HCT116 (cell line): ENCODE data around the gene BBS10. TPM values are rescaled to one million over a fixed set of nuclear protein-coding genes. Genes with fewer than 3 reads are reported as not detected.

ENCODE experiments used
- ATAC-seq: fragments of 200-7000 bp; cut with Tn5 transposase; 2 replicates; pipeline ENCODE4 v1.9.1; 2020; ENCODE audit warnings: mild to moderate bottlenecking, moderate library complexity
- BruUV-seq: library from RNA; stranded (reverse); fragments of 400-500 nt; replicated peaks from 2 replicates; lab custom pipeline; 2021; lab: Mats Ljungman, UMichigan
- CTCF ChIA-PET: fragments of 300-600 bp; sonication (Branson Sonifier 250); formaldehyde crosslinking; loops from one replicate; lab custom pipeline; 2021; ENCODE audit warnings: antibody characterized with exemption; lab: Charles Lee
- POLR2A ChIA-PET: fragments of 300-600, 350-600 bp; sonication (Branson Sonifier 250); formaldehyde crosslinking; loops from one replicate; lab custom pipeline; 2021; ENCODE audit warnings: antibody characterized with exemption; lab: Charles Lee
- RAD21 ChIA-PET, 2 experiments: fragments of 300-600 bp; sonication (Branson Sonifier 250); formaldehyde crosslinking; loops; one replicate each; lab custom pipeline; 2023; ENCODE audit warnings: low total read pairs in 2 of 2; ENCODE audit not compliant: uncharacterized antibody in 2 of 2, unreplicated experiment in 2 of 2, low non-redundant PET in 1 of 2; lab: Charles Lee
- DNase-seq: peaks from one replicate; pipeline ENCODE4 v3.0.0-alpha.2; 2010; ENCODE audit warnings: low read depth, low spot score
- H2AFZ ChIP-seq: fragments of 200-600 bp; shearing (Covaris generic), sonication (generic); 2 replicates; pipeline ENCODE4 v1.6.1; 2017; ENCODE audit warnings: low read depth, mixed run types, mixed read lengths, antibody characterized with exemption, low read length; ENCODE audit not compliant: poor library complexity, severe bottlenecking
- H3K27ac ChIP-seq: 2 replicates; pipeline ENCODE4 v1.5.1; 2012; ENCODE audit warnings: low read depth, low read length
- H3K27me3 ChIP-seq: fragments of 200-600 bp; sonication (generic); 2 replicates; pipeline ENCODE4 v1.6.1; 2016; ENCODE audit warnings: mixed run types, low read length, mixed read lengths; ENCODE audit not compliant: insufficient read depth
- H3K36me3 ChIP-seq, 2 experiments: fragments of 200-500 bp in 1 of 2; fragments of 200-600 bp in 1 of 2; sonication (Bioruptor generic) in 1 of 2; sonication (generic) in 1 of 2; 2 replicates each; pipeline versions ENCODE4 v1.5.1 to v1.6.1; 2014 to 2016; ENCODE audit warnings: low read length in 2 of 2, inconsistent platforms in 1 of 2, mixed read lengths in 1 of 2, mixed run types in 1 of 2; ENCODE audit not compliant: insufficient read depth in 2 of 2, control insufficient read depth in 1 of 2
- H3K4me1 ChIP-seq, 2 experiments: fragments of 200-600 bp in 1 of 2; sonication (generic) in 1 of 2; 2 replicates each; pipeline versions ENCODE4 v1.5.1 to v1.6.1; 2012 to 2017; ENCODE audit warnings: low read length in 2 of 2, inconsistent platforms in 1 of 2, mild to moderate bottlenecking in 1 of 2, mixed read lengths in 1 of 2, mixed run types in 1 of 2, moderate library complexity in 1 of 2; ENCODE audit not compliant: insufficient read depth in 2 of 2, control insufficient read depth in 1 of 2
- H3K4me2 ChIP-seq: fragments of 200-600 bp; sonication (generic); 2 replicates; pipeline ENCODE4 v1.6.1; 2017; ENCODE audit warnings: mixed run types, low read length, mixed read lengths
- H3K4me3 ChIP-seq, 2 experiments: fragments of 200-600 bp in 1 of 2; sonication (generic) in 1 of 2; replicated peaks in 1 of 2; 2 replicates each; pipeline ENCODE4 v1.5.1; 2011 to 2016; ENCODE audit warnings: low read length in 2 of 2, control low read depth in 1 of 2, low read depth in 1 of 2, mild to moderate bottlenecking in 1 of 2, mixed read lengths in 1 of 2, mixed run types in 1 of 2
- H3K79me2 ChIP-seq: fragments of 200-600 bp; sonication (generic); 2 replicates; pipeline ENCODE4 v1.6.1; 2017; ENCODE audit warnings: mild to moderate bottlenecking, mixed run types, low read length, moderate library complexity, mixed read lengths; ENCODE audit not compliant: insufficient read depth
- H3K9ac ChIP-seq: fragments of 200-600 bp; sonication (generic); 2 replicates; pipeline ENCODE4 v1.6.1; 2016; ENCODE audit warnings: low read length, mixed read lengths
- H3K9me2 ChIP-seq: fragments of 200-600 bp; sonication (generic), shearing (Covaris generic); 2 replicates; pipeline ENCODE4 v1.6.1; 2017; ENCODE audit warnings: mixed run types, mild to moderate bottlenecking, moderate library complexity; ENCODE audit not compliant: insufficient read depth
- H3K9me3 ChIP-seq, 2 experiments: fragments of 200-500 bp in 1 of 2; fragments of 200-600 bp in 1 of 2; sonication (Bioruptor generic) in 1 of 2; sonication (generic) in 1 of 2; 2 replicates each; pipeline ENCODE4 v1.6.1; 2014 to 2017; ENCODE audit warnings: low read length in 2 of 2, mixed read lengths in 2 of 2, inconsistent platforms in 1 of 2, low read depth in 1 of 2, mild to moderate bottlenecking in 1 of 2, mixed run types in 1 of 2, moderate library complexity in 1 of 2; ENCODE audit not compliant: control insufficient read depth in 1 of 2, insufficient read depth in 1 of 2
- H4K20me1 ChIP-seq: fragments of 200-600 bp; sonication (generic), shearing (Covaris generic); 2 replicates; pipeline ENCODE4 v1.6.1; 2017; ENCODE audit warnings: mixed run types, mild to moderate bottlenecking, moderate library complexity; ENCODE audit not compliant: insufficient read depth
- FOSL1 ChIP-seq: IDR thresholded peaks from 2 replicates; pipeline ENCODE4 v1.6.1; 2012; ENCODE audit warnings: low read depth
- POLR2A ChIP-seq: IDR thresholded peaks from 2 replicates; pipeline ENCODE4 v1.7.0; 2011; ENCODE audit warnings: borderline replicate concordance; ENCODE audit not compliant: insufficient read depth, insufficient read length; ENCODE audit errors: extremely low read depth
- POLR2AphosphoS5 ChIP-seq: IDR thresholded peaks from 2 replicates; pipeline ENCODE4 v1.6.1; 2011; ENCODE audit warnings: mild to moderate bottlenecking, low read depth, low read length, moderate library complexity
- TCF7L2 ChIP-seq: IDR thresholded peaks from 2 replicates; pipeline ENCODE4 v1.7.0; 2011; ENCODE audit warnings: borderline replicate concordance, inconsistent platforms; ENCODE audit not compliant: insufficient read depth, insufficient read length; ENCODE audit errors: extremely low read depth
- intact Hi-C: fragments of 100-400 bp; cut with micrococcal nuclease; formaldehyde crosslinking; loops from 2 replicates; pipeline ENCODE4 v1.10.0; 2022
- total RNA-seq: library from RNA; stranded (reverse); gene quantifications from one replicate; pipeline ENCODE4 v1.2.1, GENCODE V29; 2021; ENCODE audit not compliant: unreplicated experiment
- TF ChIP-seq, protein P1 (sequence below): IDR thresholded peaks from 2 replicates; pipeline ENCODE4 v1.6.1; 2011; ENCODE audit warnings: mild to moderate bottlenecking, low read length, moderate library complexity; ENCODE audit not compliant: insufficient replicate concordance; ENCODE audit errors: extremely low read depth
- TF ChIP-seq, protein P2 (sequence below), 3 experiments: fragments of 200-600 bp in 1 of 3; sonication (generic) in 1 of 3; IDR thresholded peaks in 2 of 3; conservative IDR thresholded peaks in 1 of 3; 2 replicates each; pipeline ENCODE4 v1.5.1; 2012 to 2017; ENCODE audit warnings: low read depth in 2 of 3, low read length in 2 of 3, antibody characterized with exemption in 1 of 3, borderline replicate concordance in 1 of 3, control low read depth in 1 of 3, mild to moderate bottlenecking in 1 of 3, mixed read lengths in 1 of 3, mixed run types in 1 of 3, moderate library complexity in 1 of 3; ENCODE audit not compliant: insufficient read depth in 1 of 3

The BBS10 gene
- total RNA-seq, 1 experiment from 2014 or later = 27.1 TPM

DNA sequence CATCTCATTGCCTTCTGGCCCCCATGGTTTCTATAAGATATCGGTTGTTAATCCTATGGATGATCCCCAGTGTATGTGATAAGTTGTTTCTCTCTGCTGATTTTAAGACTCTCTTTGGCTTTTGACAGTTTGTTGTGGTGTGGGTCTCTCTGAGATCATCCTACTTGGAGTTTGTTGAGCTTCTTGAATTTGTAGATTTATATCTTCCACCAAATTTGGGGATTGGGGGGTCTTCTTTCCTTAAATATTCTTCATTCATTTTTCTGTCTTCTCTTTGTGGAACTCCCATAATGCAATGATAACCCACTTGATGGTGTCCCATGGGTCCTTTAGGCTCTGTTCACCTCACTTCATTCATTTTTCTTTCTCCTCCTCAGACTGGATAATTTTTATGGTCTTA is 20.0 kb upstream of the BBS10 start:
- H3K9me2 ChIP-seq = no peaks in the 10 kb centered on the region
- peaks cover 0 to 8% of the 10 kb centered on the region in 2 experiments; a peak in 1 of 4 replicates for H3K9me3 ChIP-seq
- DNase-seq = no peak
- POLR2A ChIA-PET = no interaction called here
- no peaks in the 10 kb centered on the region for H3K4me1 ChIP-seq
- H3K27ac ChIP-seq = no peak overlapping the region
- no peak overlapping the region for H3K9ac ChIP-seq
- ATAC-seq = no peak
- no peaks in the 10 kb centered on the region for H3K79me2 ChIP-seq
- no TSS peak for BruUV-seq
- no peak overlapping the region for H3K4me3 ChIP-seq
- no peaks in the 10 kb centered on the region for H4K20me1 ChIP-seq
- no peak overlapping the region for H2AFZ ChIP-seq
- intact Hi-C loops = no loop called here
- H3K4me2 ChIP-seq = no peak overlapping the region
- TF ChIP-seq TCF7L2 = no peak
- TF ChIP-seq POLR2A = no peak
- TF ChIP-seq FOSL1 = no peak
- TF ChIP-seq, protein P1, sequence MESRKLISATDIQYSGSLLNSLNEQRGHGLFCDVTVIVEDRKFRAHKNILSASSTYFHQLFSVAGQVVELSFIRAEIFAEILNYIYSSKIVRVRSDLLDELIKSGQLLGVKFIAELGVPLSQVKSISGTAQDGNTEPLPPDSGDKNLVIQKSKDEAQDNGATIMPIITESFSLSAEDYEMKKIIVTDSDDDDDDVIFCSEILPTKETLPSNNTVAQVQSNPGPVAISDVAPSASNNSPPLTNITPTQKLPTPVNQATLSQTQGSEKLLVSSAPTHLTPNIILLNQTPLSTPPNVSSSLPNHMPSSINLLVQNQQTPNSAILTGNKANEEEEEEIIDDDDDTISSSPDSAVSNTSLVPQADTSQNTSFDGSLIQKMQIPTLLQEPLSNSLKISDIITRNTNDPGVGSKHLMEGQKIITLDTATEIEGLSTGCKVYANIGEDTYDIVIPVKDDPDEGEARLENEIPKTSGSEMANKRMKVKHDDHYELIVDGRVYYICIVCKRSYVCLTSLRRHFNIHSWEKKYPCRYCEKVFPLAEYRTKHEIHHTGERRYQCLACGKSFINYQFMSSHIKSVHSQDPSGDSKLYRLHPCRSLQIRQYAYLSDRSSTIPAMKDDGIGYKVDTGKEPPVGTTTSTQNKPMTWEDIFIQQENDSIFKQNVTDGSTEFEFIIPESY = no peak
- TF ChIP-seq POLR2AphosphoS5 = no peak
- TF ChIP-seq, protein P2, sequence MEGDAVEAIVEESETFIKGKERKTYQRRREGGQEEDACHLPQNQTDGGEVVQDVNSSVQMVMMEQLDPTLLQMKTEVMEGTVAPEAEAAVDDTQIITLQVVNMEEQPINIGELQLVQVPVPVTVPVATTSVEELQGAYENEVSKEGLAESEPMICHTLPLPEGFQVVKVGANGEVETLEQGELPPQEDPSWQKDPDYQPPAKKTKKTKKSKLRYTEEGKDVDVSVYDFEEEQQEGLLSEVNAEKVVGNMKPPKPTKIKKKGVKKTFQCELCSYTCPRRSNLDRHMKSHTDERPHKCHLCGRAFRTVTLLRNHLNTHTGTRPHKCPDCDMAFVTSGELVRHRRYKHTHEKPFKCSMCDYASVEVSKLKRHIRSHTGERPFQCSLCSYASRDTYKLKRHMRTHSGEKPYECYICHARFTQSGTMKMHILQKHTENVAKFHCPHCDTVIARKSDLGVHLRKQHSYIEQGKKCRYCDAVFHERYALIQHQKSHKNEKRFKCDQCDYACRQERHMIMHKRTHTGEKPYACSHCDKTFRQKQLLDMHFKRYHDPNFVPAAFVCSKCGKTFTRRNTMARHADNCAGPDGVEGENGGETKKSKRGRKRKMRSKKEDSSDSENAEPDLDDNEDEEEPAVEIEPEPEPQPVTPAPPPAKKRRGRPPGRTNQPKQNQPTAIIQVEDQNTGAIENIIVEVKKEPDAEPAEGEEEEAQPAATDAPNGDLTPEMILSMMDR (IDR thresholded peaks at IDR 0.05 in 2 of 3, conservative IDR thresholded peaks at IDR 0.05 in 1 of 3; ENCODE audit: borderline replicate concordance in 1 of 3, insufficient read depth in 1 of 3, low read depth in 2 of 3, low read length in 2 of 3) = no peak
- CTCF ChIA-PET = no interaction called here
- no peaks in the 10 kb centered on the region for H3K27me3 ChIP-seq
- peaks cover 18 to 48% of the 10 kb centered on the region in 2 experiments for H3K36me3 ChIP-seq
- RAD21 ChIA-PET = no interaction called here
